GM23248 (cell line): ENCODE measurements around the gene CORO2A.

Experiments used
- EZH2 ChIP-seq: fragments of 200-600 bp; sonication (generic); IDR thresholded peaks from 2 replicates; pipeline ENCODE4 v1.6.1; 2018; ENCODE audit warnings: antibody characterized with exemption, mild to moderate bottlenecking; ENCODE audit not compliant: insufficient read depth, poor library complexity, severe bottlenecking
- EZH2phosphoT487 ChIP-seq: fragments of 200-600 bp; sonication (generic); IDR thresholded peaks from 2 replicates; pipeline ENCODE4 v1.6.1; 2018; ENCODE audit warnings: antibody characterized with exemption, moderate library complexity, mild to moderate bottlenecking, low read depth; ENCODE audit not compliant: insufficient read depth

DNA sequence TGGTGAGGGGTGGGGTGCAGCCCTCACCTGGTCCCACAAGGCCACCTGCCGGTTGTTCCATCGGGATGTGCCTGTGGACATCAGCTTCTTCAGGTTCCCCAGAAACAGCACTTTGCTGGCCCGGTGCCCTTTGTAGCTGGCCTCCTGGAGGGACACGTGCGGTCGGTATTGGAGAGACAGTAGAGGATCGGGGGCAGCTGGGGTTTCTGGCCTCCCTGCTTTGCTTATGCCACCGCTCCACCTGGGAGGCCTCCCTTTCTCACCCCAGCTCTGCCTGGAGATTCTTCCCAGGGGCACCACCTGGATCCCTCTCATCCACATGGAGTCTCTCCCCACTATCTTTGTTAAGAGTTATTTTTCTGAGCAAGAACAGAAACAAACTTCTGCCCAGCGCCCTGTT lies 60.3 kb downstream of the CORO2A start:
- TF ChIP-seq EZH2phosphoT487 (no peak), EZH2 (no peak)
